ENCODE data around the gene QSOX2. TPM values are rescaled to one million over a fixed set of nuclear protein-coding genes. Genes with fewer than 3 reads are reported as not detected.

The QSOX2 gene
- total and polyA plus RNA-seq, 2 experiments from 2014 or later, result 9.2 to 29.2 TPM

GRCh38 chr9:136232969-136233368, 12.6 kb downstream of the QSOX2 start (continued):
- TF ChIP-seq EZH2 (IDR thresholded peaks at IDR 0.05; ENCODE audit: low read depth, unreplicated experiment) (no peak), REST (IDR thresholded peaks at IDR 0.05; ENCODE audit: unreplicated experiment) (no peak), ZNF331 (CRISPR knock-in tag; IDR thresholded peaks at IDR 0.05; ENCODE audit: low read depth) (no peak), ETS1 (IDR thresholded peaks at IDR 0.05) (no peak), EZH2phosphoT487 (IDR thresholded peaks at IDR 0.05; ENCODE audit: unreplicated experiment) (no peak), NANOG (IDR thresholded peaks at IDR 0.05; ENCODE audit: borderline replicate concordance) (no peak), ZNF114 (CRISPR knock-in tag; IDR thresholded peaks at IDR 0.05) (no peak), CREB1 (CRISPR knock-in tag; IDR thresholded peaks at IDR 0.05; ENCODE audit: low read depth) (no peak)

GRCh38 chr9:136231478-136232297, 13.9 kb downstream of the QSOX2 start:
- Histone ChIP-seq H3K4me2 (no peak overlapping the region), H2AFZ (no peak overlapping the region), H4K20me1 (replicated peaks; ENCODE audit: insufficient read depth) (peaks cover 48% of the 10 kb centered on the region), H3K9me2 (ENCODE audit: insufficient read depth) (no peaks in the 10 kb centered on the region), H3K79me2 (replicated peaks; ENCODE audit: insufficient read depth) (peaks cover 86% of the 10 kb centered on the region), H3F3A (replicated peaks; ENCODE audit: low read depth) (0 out of 2 replicates have a peak, but pooled peaks cover 3% of the 10 kb centered on the region), H3K4me1 (ENCODE audit: insufficient read depth) (no peaks in the 10 kb centered on the region), H3K4me3 (no peak overlapping the region), H3K27me3 (ENCODE audit: insufficient read depth) (no peaks in the 10 kb centered on the region), H3K36me3 (ENCODE audit: insufficient read depth) (no peaks in the 10 kb centered on the region), H3K27ac (ENCODE audit: low read depth) (no peak overlapping the region)
- ATAC-seq, result no peak
- Mint-ChIP-seq H3K9me3 (no peaks in the 10 kb centered on the region), H3K27me3 (ENCODE audit: insufficient read depth, low read depth, poor library complexity) (peaks cover 10% of the 10 kb centered on the region), H3K4me1 (peaks cover 14% of the 10 kb centered on the region), H3K4me3 (no peak overlapping the region), H3K27ac (peak overlapping the region; percentile 54; the same call in 1 of the 2 replicates), H3K36me3 (ENCODE audit: low read depth) (peaks cover 3% of the 10 kb centered on the region; the same call in 2 of the 3 replicates)
- no peak for DNase-seq (ENCODE audit: low spot score)
- TF ChIP-seq ZNF114 (CRISPR knock-in tag; IDR thresholded peaks at IDR 0.05), result no peak
- TF ChIP-seq JUNB (IDR thresholded peaks at IDR 0.05; ENCODE audit: unreplicated experiment), result no peak
- no peak for TF ChIP-seq STAT1 (IDR thresholded peaks at IDR 0.05; ENCODE audit: unreplicated experiment)
- no peak for TF ChIP-seq CREB1 (CRISPR knock-in tag; IDR thresholded peaks at IDR 0.05; ENCODE audit: low read depth)
- TF ChIP-seq ZNF331 (CRISPR knock-in tag; IDR thresholded peaks at IDR 0.05; ENCODE audit: low read depth), result no peak
- TF ChIP-seq CTCF (conservative IDR thresholded peaks at IDR 0.05; ENCODE audit: low read depth in 2 of 2), result no peak
- TF ChIP-seq EZH2phosphoT487 (IDR thresholded peaks at IDR 0.05; ENCODE audit: unreplicated experiment), result no peak
- TF ChIP-seq EZH2 (IDR thresholded peaks at IDR 0.05; ENCODE audit: low read depth, unreplicated experiment), result no peak
